HuH-7 (cell line): ENCODE data around the gene ZNF629.
A peak's percentile ranks its signal among the peaks of the same experiment; 100 is the strongest.
"Not testable (repeated sequence)": the region's sequence is repeated elsewhere in the genome, so short reads cannot be mapped to it uniquely, and the experiment has no call there.

Experiments used
- DNase-seq: peaks from one replicate; pipeline ENCODE4 v3.0.0; 2011; ENCODE audit warnings: low spot score

Gene ZNF629

GRCh38 chr16:30786936-30787612 lies at the start of gene ZNF629:
TSS of gene ZNF629 (minus strand) at chr16:30787205. CDS start at chr16:30784482, 2,723 bp downstream.
- DNase-seq: peak; percentile 87

- no peak for DNase-seq
Measured at GRCh38 chr16:30834130-30834740, 47.2 kb upstream of the ZNF629 start.

- no peak for DNase-seq
Measured at GRCh38 chr16:30830072-30830417, 43.0 kb upstream of the ZNF629 start.

GRCh38 chr16:30829130-30830071 lies 42.4 kb upstream of the ZNF629 start:
- DNase-seq: peak; percentile 72

GRCh38 chr16:30821891-30822290 lies 34.9 kb upstream of the ZNF629 start:
- DNase-seq: no peak

GRCh38 chr16:30821441-30821840 lies 34.4 kb upstream of the ZNF629 start:
- not testable (repeated sequence) for DNase-seq

- no peak for DNase-seq
Measured at GRCh38 chr16:30820952-30821421, 34.0 kb upstream of the ZNF629 start.

GRCh38 chr16:30816769-30817168 lies 29.8 kb upstream of the ZNF629 start:
- no peak for DNase-seq

GRCh38 chr16:30813821-30814189 lies 26.8 kb upstream of the ZNF629 start:
- DNase-seq: peak; percentile 31

- DNase-seq: not testable (repeated sequence)
Measured at GRCh38 chr16:30809675-30810074, 22.7 kb upstream of the ZNF629 start.

- DNase-seq: not testable (repeated sequence)
Measured at GRCh38 chr16:30808890-30809426, 22.0 kb upstream of the ZNF629 start.

- no peak for DNase-seq
Measured at GRCh38 chr16:30808146-30808545, 21.1 kb upstream of the ZNF629 start.

- DNase-seq: peak; percentile 79
Measured at GRCh38 chr16:30805370-30806169, 18.6 kb upstream of the ZNF629 start.

GRCh38 chr16:30805056-30805369 lies 18.0 kb upstream of the ZNF629 start:
- no peak for DNase-seq

- no peak for DNase-seq
Measured at GRCh38 chr16:30802936-30803335, 15.9 kb upstream of the ZNF629 start.

- no peak for DNase-seq
Measured at GRCh38 chr16:30797670-30798309, 10.8 kb upstream of the ZNF629 start.

GRCh38 chr16:30794634-30795033 lies 7.6 kb upstream of the ZNF629 start:
- DNase-seq: no peak

GRCh38 chr16:30793508-30794069 lies 6.6 kb upstream of the ZNF629 start:
- no peak for DNase-seq

GRCh38 chr16:30787613-30788378 lies 791 bp upstream of the ZNF629 start:
- DNase-seq: peak; percentile 48
